ENCODE data around the gene SNX18. TPM values are rescaled to one million over a fixed set of nuclear protein-coding genes. Genes with fewer than 3 reads are reported as not detected.

Gene SNX18
- total and polyA plus RNA-seq, 2 of the 8 experiments (the other 6 are each of a cell fraction or from before 2014, with no cell fraction given): 5.8 to 17.7 TPM

DNA sequence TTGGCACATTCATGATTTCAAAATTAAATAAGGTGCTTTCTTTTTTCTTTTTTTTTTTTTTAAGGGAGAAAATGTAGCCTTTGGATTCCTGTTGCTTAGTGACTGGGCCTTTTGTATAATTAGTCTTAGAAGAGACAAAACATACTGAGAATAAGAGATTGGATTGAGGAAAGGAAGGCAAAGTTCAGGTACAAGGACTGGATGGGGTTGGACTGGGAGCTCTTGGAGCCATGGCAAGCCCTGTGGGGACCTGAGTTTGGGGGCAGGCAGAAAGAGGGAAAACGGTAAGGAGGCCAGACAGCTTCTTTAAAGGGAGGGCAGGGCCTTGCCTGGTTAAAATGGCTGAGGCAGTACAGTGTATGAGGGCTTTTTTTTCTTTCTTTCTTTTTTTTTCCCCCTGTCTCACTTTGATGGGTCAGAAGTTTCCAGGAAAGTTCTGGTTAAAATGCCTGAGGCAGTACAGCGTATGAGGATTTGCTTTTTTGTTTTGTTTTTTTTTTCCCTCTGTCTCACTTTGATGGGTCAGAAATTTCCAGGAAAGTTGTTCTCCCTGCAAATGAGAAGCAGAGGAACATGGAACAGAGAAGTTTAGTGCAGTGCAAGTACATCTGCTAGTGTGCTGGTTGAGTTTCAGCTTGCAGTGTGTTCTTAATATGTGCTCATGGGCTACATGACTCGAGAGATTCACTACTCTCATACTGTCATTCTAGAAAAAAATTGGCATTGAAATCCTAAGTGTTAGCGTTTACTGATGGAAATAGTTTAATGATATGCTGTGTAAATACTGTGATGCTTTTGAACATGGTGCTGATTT, 16.8 kb downstream of the SNX18 start:
- Histone ChIP-seq H4K8ac (ENCODE audit: extremely low read depth, insufficient read depth, low read length) (peak overlapping the region; percentile 48; the same call in 1 of the 2 replicates), H3K79me2 (ENCODE audit: control insufficient read depth in 1 of 2, insufficient read depth in 2 of 2, low read length in 2 of 2) (peaks cover 0 to 38% of the 10 kb centered on the region in 2 experiments; a peak in 3 of 4 replicates), H3K4me1 (replicated peaks in 1 of 4; ENCODE audit: control insufficient read depth in 3 of 4, insufficient read depth in 4 of 4, low read length in 3 of 4) (peaks cover 1 to 8% (median 4%) of the 10 kb centered on the region in 4 experiments; a peak in 5 of 7 replicates), H3K4me2 (ENCODE audit: insufficient read depth in 1 of 2, low read depth in 2 of 2, low read length in 2 of 2) (peak overlapping the region; percentile 16 to 19; a peak in 1 of 4 replicates), H3K9me3 (ENCODE audit: insufficient read depth in 2 of 2, low read depth in 1 of 2, low read length in 1 of 2) (no peaks in the 10 kb centered on the region), H3K23ac (ENCODE audit: insufficient read length) (no peak overlapping the region), H4K20me1 (replicated peaks in 1 of 2; ENCODE audit: control insufficient read depth in 1 of 2, insufficient read depth in 2 of 2, low read length in 2 of 2) (no peaks in the 10 kb centered on the region), H2BK15ac (ENCODE audit: low read length) (no peak overlapping the region), H3K27me3 (replicated peaks in 1 of 4; ENCODE audit: control insufficient read depth in 3 of 4, extremely low read depth in 1 of 4, insufficient read depth in 3 of 4, low read length in 3 of 4) (no peaks in the 10 kb centered on the region), H4K91ac (replicated peaks; ENCODE audit: insufficient read length, low read length) (peak overlapping the region; percentile 72), H3K23me2 (ENCODE audit: low read depth, low read length) (no peaks in the 10 kb centered on the region), H3K4ac (replicated peaks; ENCODE audit: insufficient read length, low read depth, low read length) (no peak overlapping the region), H2AK5ac (ENCODE audit: low read depth, low read length) (no peak overlapping the region), H2AFZ (ENCODE audit: low read length) (no peak overlapping the region), H3K4me3 (ENCODE audit: extremely low read depth in 1 of 4, insufficient read depth in 2 of 4, low read depth in 3 of 4, low read length in 4 of 4) (no peak overlapping the region), H2BK12ac (ENCODE audit: low read depth, low read length) (peak overlapping the region; percentile 83; the same call in 1 of the 2 replicates), H3K56ac (replicated peaks; ENCODE audit: insufficient read length, low read depth, low read length) (no peak overlapping the region), H2BK20ac (ENCODE audit: low read length) (no peak overlapping the region), H2BK120ac (replicated peaks; ENCODE audit: low read depth, low read length) (no peak overlapping the region), H3K27ac (ENCODE audit: low read depth, low read length) (no peak overlapping the region; the same call in 1 of the 2 replicates), H3K18ac (ENCODE audit: extremely low read depth, low read length) (no peak overlapping the region), H2BK5ac (ENCODE audit: low read depth, low read length) (no peak overlapping the region; the same call in 1 of the 2 replicates), H4K5ac (ENCODE audit: insufficient read length, low read depth, low read length) (no peak overlapping the region), H3K14ac (ENCODE audit: insufficient read length) (no peak overlapping the region), H3K9ac (replicated peaks in 1 of 4; ENCODE audit: extremely low read depth in 1 of 4, low read depth in 3 of 4, low read length in 3 of 4) (no peak overlapping the region), H3K36me3 (ENCODE audit: control insufficient read depth in 2 of 4, insufficient read depth in 4 of 4, low read length in 3 of 4) (no peaks in the 10 kb centered on the region), H3K79me1 (ENCODE audit: low read depth, low read length) (0 out of 2 replicates have a peak, but pooled peaks cover 2% of the 10 kb centered on the region)
- DNase-seq (ENCODE audit: low read depth in 1 of 2, low spot score in 2 of 2): no peak
- 81% methylated on average over 4 of the region's 4 CpGs; no CpG with 5 or more reads in 1 of the 2 experiments for WGBS, 2 experiments (ENCODE audit: extremely low coverage in 1 of 2, insufficient coverage in 1 of 2, insufficient read length in 1 of 2, insufficient replicate concordance in 2 of 2, low coverage in 1 of 2, low lambda C conversion rate in 2 of 2, missing lambda C conversion rate in 1 of 2)
- TF ChIP-seq TBP (IDR thresholded peaks at IDR 0.05; ENCODE audit: low read depth, low read length) (no peak), RAD21 (IDR thresholded peaks at IDR 0.05 in 1 of 2, conservative IDR thresholded peaks at IDR 0.05 in 1 of 2; ENCODE audit: low read depth in 2 of 2, low read length in 2 of 2) (no peak), EZH2 (IDR thresholded peaks at IDR 0.05; ENCODE audit: low read depth, low read length, severe bottlenecking) (no peak), SIX5 (IDR thresholded peaks at IDR 0.05; ENCODE audit: low read depth, low read length) (no peak), SRF (IDR thresholded peaks at IDR 0.05; ENCODE audit: low read depth, low read length) (no peak), CBX5 (IDR thresholded peaks at IDR 0.05; ENCODE audit: low read depth, low read length) (no peak), RBBP5 (IDR thresholded peaks at IDR 0.05; ENCODE audit: borderline replicate concordance, low read depth, low read length) (no peak), FOSL1 (IDR thresholded peaks at IDR 0.05; ENCODE audit: insufficient read depth, low read depth, low read length) (no peak), E2F6 (IDR thresholded peaks at IDR 0.05) (no peak), CHD1 (IDR thresholded peaks at IDR 0.05; ENCODE audit: low read depth, low read length) (no peak)
- ChIA-PET POLR2A (ENCODE audit: partially characterized antibody) (interaction anchor here (1.0 to 1.3 kb wide), 2 partner anchors 11 to 12 kb away, joined by 3 read pairs; no protein-coding TSS in a partner anchor), CTCF (ENCODE audit: partially characterized antibody) (interaction anchor here (0.6 to 1.9 kb wide), 5 partner anchors 8 to 637 kb away, joined by 3 to 7 read pairs (median 4); partner anchors contain the start of gene SNX18)
- FAIRE-seq: no peak

Measured in H1 (cell line).